ENCODE data around the gene LRCH3.

DNA sequence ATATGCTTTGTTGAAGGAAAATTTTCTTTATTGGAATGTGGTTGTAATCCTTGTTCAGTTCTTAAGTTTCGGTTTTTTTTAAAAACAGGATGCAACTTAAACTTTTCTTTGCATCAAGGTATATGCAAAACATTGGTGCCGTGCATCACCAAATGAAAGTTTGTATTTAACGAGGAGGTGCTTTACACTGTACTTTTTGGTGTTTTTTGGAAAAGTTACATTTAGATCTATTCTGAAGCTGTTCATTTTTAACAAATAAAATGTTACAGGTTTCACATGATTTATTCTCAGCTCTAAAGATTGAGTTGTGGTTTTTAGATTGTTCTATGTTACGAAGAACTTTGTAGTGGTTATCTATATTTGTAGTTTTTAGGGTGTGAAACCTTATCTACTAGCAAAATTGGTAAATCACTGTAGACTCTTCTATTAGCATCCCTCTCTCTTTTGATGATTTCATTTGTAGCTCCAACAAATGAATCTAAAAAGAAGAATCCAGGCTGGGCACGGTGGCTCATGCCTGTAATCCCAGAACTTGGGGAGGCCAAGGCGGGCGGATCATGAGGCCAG lies 7.0 kb upstream of the LRCH3 start:
- TF ChIP-seq CTCF (IDR thresholded peaks at IDR 0.05) (no peak), POLR2A (IDR thresholded peaks at IDR 0.05) (no peak)
